ENCODE measurements around the gene MCTP2.

The MCTP2 gene, protein sequence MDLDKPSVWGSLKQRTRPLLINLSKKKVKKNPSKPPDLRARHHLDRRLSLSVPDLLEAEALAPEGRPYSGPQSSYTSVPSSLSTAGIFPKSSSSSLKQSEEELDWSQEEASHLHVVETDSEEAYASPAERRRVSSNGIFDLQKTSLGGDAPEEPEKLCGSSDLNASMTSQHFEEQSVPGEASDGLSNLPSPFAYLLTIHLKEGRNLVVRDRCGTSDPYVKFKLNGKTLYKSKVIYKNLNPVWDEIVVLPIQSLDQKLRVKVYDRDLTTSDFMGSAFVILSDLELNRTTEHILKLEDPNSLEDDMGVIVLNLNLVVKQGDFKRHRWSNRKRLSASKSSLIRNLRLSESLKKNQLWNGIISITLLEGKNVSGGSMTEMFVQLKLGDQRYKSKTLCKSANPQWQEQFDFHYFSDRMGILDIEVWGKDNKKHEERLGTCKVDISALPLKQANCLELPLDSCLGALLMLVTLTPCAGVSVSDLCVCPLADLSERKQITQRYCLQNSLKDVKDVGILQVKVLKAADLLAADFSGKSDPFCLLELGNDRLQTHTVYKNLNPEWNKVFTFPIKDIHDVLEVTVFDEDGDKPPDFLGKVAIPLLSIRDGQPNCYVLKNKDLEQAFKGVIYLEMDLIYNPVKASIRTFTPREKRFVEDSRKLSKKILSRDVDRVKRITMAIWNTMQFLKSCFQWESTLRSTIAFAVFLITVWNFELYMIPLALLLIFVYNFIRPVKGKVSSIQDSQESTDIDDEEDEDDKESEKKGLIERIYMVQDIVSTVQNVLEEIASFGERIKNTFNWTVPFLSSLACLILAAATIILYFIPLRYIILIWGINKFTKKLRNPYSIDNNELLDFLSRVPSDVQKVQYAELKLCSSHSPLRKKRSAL

GRCh38 chr15:94230883-94231722 lies at the start of gene MCTP2:
Gene MCTP2 (plus strand): TSS chr15:94231561. CDS start chr15:94298266, 66,705 bp downstream.
- peak; percentile 94 for DNase-seq (ENCODE audit: low spot score)

DNA sequence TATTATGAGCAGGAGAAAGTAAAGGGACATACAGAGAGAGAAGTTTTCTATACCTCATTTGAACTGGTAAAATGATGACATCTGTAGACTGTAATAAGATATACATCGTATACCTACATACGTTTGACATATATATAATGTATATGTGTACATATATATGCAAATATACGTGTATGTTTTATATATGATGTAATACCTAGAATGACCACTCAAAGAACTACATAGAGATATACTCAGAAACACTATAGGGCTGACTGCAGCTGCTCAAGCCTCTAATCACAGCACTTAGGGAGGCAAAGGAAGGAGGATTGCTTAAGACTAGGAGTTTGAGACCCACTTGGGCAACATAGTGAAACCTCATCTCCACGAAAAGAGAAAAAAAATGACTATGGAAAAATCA lies 48.5 kb upstream of the MCTP2 start:
- DNase-seq (ENCODE audit: low spot score), result no peak

- no peak for DNase-seq (ENCODE audit: low spot score)
Observed at GRCh38 chr15:94185547-94186236, 45.7 kb upstream of the MCTP2 start.

DNA sequence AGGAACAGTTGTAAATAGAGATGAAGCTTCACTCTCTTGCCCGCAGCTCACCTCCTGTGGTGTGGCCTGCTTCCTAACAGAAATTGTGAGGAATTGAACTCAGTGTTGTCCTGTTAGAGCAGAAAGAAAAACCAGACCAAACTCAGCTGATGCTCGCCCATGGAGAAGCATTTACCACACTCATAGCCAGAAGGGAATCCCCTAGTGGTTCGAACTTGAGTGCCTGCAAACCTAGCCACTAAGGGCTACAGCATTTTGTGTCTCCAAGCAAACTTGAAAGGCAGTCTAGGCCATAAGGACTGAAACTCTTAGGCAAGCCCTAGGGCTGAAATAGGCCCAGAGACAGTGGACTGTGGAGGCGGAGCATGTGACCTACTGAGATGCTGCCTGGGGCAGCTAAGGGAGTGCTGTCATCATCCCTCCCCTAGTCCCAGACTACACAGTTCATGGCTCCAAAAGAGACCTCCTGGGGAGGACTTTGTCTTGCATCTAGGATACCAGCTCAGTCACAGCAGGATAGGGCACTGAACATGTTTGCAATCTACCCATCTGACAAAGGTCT lies 44.5 kb upstream of the MCTP2 start:
- no peak for DNase-seq (ENCODE audit: low spot score)

- no peak for DNase-seq (ENCODE audit: low spot score)
Observed at GRCh38 chr15:94193906-94194305, 37.5 kb upstream of the MCTP2 start.

GRCh38 chr15:94196531-94196930 lies 34.8 kb upstream of the MCTP2 start:
- DNase-seq (ENCODE audit: low spot score), result no peak

GRCh38 chr15:94198633-94199032 lies 32.7 kb upstream of the MCTP2 start:
- no peak for DNase-seq (ENCODE audit: low spot score)

GRCh38 chr15:94199725-94200124 lies 31.6 kb upstream of the MCTP2 start:
- no peak for DNase-seq (ENCODE audit: low spot score)

GRCh38 chr15:94203306-94203705 lies 28.1 kb upstream of the MCTP2 start:
- DNase-seq (ENCODE audit: low spot score), result no peak

GRCh38 chr15:94205366-94205765 lies 26.0 kb upstream of the MCTP2 start:
- no peak for DNase-seq (ENCODE audit: low spot score)

GRCh38 chr15:94206463-94207167 lies 24.7 kb upstream of the MCTP2 start:
- peak; percentile 21 for DNase-seq (ENCODE audit: low spot score)

GRCh38 chr15:94212291-94212690 lies 19.1 kb upstream of the MCTP2 start:
- no peak for DNase-seq (ENCODE audit: low spot score)

GRCh38 chr15:94225616-94226015 lies 5.7 kb upstream of the MCTP2 start:
- no peak for DNase-seq (ENCODE audit: low spot score)

GRCh38 chr15:94228611-94229010 lies 2.8 kb upstream of the MCTP2 start:
- no peak for DNase-seq (ENCODE audit: low spot score)

GRCh38 chr15:94229591-94230369 lies 1.6 kb upstream of the MCTP2 start:
- peak; percentile 53 for DNase-seq (ENCODE audit: low spot score)

- peak; percentile 49 for DNase-seq (ENCODE audit: low spot score)
Observed at GRCh38 chr15:94230431-94230882, 904 bp upstream of the MCTP2 start.

DNA sequence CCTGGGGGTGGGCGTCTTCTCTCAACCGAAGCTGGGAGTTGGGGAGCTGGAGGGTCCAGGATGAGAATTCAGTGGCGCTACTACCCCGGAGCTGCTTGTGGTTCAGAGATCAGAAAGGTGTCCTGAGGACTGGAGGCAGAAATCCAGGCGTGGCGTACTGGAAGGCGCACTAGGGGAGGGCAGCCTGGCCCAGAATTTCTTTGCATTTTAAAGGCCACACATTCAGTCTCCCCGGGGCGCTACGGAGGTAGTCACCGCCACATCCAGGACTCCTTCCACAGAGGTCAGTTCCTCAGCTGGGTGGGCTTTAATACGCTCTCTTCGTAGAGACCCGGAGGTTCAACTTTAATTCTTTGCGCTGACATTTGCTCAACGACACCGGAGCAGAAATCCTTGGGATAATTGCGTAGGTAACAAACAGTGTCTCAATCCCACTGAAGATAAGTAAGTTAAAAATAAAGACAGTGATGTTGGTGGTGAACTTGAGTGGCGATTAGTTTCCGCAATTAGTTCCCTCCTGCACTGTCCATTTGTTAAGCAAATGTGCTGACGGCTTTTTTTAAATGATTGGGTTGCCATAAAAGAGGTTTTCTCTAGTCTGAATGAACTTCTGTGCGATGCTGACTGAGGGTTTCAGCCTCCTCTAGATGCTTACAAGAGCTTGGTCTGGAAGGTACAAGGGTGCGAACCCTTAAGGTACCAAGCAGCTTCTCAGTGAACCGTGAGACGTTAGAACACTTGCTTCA lies 535 bp downstream of the MCTP2 start:
- peak; percentile 47 for DNase-seq (ENCODE audit: low spot score)

- no peak for DNase-seq (ENCODE audit: low spot score)
Observed at GRCh38 chr15:94233441-94233840, 2.1 kb downstream of the MCTP2 start.

- DNase-seq (ENCODE audit: low spot score), result peak; percentile 47
Observed at GRCh38 chr15:94234300-94234699, 2.9 kb downstream of the MCTP2 start.
